Neural cell (in vitro differentiated cells): ENCODE results near the gene ITGBL1. TPM values are rescaled to one million over a fixed set of nuclear protein-coding genes. Genes with fewer than 3 reads are reported as not detected.

Source experiments
- H2AFZ ChIP-seq: fragments of 200-600, 300-800 bp; sonication (generic), shearing (Covaris generic); 2 replicates; pipeline ENCODE4 v1.6.0; 2014; ENCODE audit warnings: low read depth, mild to moderate bottlenecking, antibody characterized with exemption, low read length, moderate library complexity
- H3F3A ChIP-seq: fragments of 200-600 bp; shearing (Covaris generic); 2 replicates; pipeline ENCODE4 v1.6.1; 2016; ENCODE audit warnings: mild to moderate bottlenecking, moderate library complexity, mixed read lengths, antibody characterized with exemption, low read length; ENCODE audit not compliant: insufficient read depth, poor library complexity, severe bottlenecking
- H3K27ac ChIP-seq: fragments of 200-600, 300-800 bp; sonication (generic), shearing (Covaris generic); 2 replicates; pipeline ENCODE4 v1.5.1; 2014; ENCODE audit warnings: mild to moderate bottlenecking, low read length, moderate library complexity
- H3K27me3 ChIP-seq: fragments of 300-800, 200-600 bp; sonication (generic), shearing (Covaris generic); 2 replicates; pipeline ENCODE4 v1.6.0; 2014; ENCODE audit warnings: mild to moderate bottlenecking, low read depth, low read length, moderate library complexity; ENCODE audit not compliant: insufficient read depth
- H3K36me3 ChIP-seq: fragments of 300-800, 200-600 bp; sonication (generic), shearing (Covaris generic); 2 replicates; pipeline ENCODE4 v1.5.1; 2014; ENCODE audit warnings: mild to moderate bottlenecking, antibody characterized with exemption, low read length, moderate library complexity; ENCODE audit not compliant: insufficient read depth
- H3K4me2 ChIP-seq: fragments of 300-800, 200-600 bp; sonication (generic), shearing (Covaris generic); 2 replicates; pipeline ENCODE4 v1.6.0; 2014; ENCODE audit warnings: mild to moderate bottlenecking, low read length
- H3K4me3 ChIP-seq: fragments of 300-800, 200-600 bp; sonication (generic), shearing (Covaris generic); 2 replicates; pipeline ENCODE4 v1.5.1; 2014; ENCODE audit warnings: mild to moderate bottlenecking, low read length, moderate library complexity
- H3K79me2 ChIP-seq: fragments of 200-600 bp; shearing (Covaris generic); replicated peaks from 2 replicates; pipeline ENCODE4 v1.6.0; 2014; ENCODE audit warnings: mild to moderate bottlenecking, low read length, moderate library complexity; ENCODE audit not compliant: insufficient read depth
- H3K9ac ChIP-seq: fragments of 300-800, 200-600 bp; sonication (generic), shearing (Covaris generic); 2 replicates; pipeline ENCODE4 v1.6.1; 2016; ENCODE audit warnings: mild to moderate bottlenecking, low read length, mixed read lengths
- H3K9me2 ChIP-seq: fragments of 200-600 bp; shearing (Covaris generic); 2 replicates; pipeline ENCODE4 v1.6.1; 2016; ENCODE audit warnings: mild to moderate bottlenecking, low read length, mixed read lengths; ENCODE audit not compliant: insufficient read depth
- H3K9me3 ChIP-seq: fragments of 200-600, 300-800 bp; sonication (generic), shearing (Covaris generic); 2 replicates; pipeline ENCODE4 v1.6.1; 2016; ENCODE audit warnings: mild to moderate bottlenecking, mixed run types, low read length, moderate library complexity, mixed read lengths
- H4K20me1 ChIP-seq: fragments of 200-600 bp; shearing (Covaris generic); 2 replicates; pipeline ENCODE4 v1.6.1; 2016; ENCODE audit warnings: mild to moderate bottlenecking, mixed run types; ENCODE audit not compliant: insufficient read depth
- CTCF ChIP-seq: fragments of 450-650 bp; IDR thresholded peaks from 2 replicates; pipeline ENCODE4 v1.5.1; 2014; ENCODE audit warnings: antibody characterized with exemption, mild to moderate bottlenecking, moderate library complexity; ENCODE audit not compliant: poor library complexity, severe bottlenecking
- EP300 ChIP-seq: fragments of 450-650 bp; conservative IDR thresholded peaks from 2 replicates; pipeline ENCODE4 v1.6.1; 2014; ENCODE audit warnings: antibody characterized with exemption, mild to moderate bottlenecking, moderate library complexity; ENCODE audit not compliant: poor library complexity, severe bottlenecking
- EZH2 ChIP-seq: fragments of 200-600, 300-800 bp; shearing (Covaris generic), sonication (generic); IDR thresholded peaks from 2 replicates; pipeline ENCODE4 v1.6.1; 2014; ENCODE audit warnings: antibody characterized with exemption, low read length, borderline replicate concordance, mild to moderate bottlenecking; ENCODE audit not compliant: insufficient read depth, poor library complexity, severe bottlenecking
- MXI1 ChIP-seq: fragments of 450-650 bp; conservative IDR thresholded peaks from 2 replicates; pipeline ENCODE4 v1.6.1; 2014; ENCODE audit warnings: antibody characterized with exemption, mild to moderate bottlenecking; ENCODE audit not compliant: poor library complexity, severe bottlenecking
- POLR2AphosphoS5 ChIP-seq: IDR thresholded peaks from 2 replicates; pipeline ENCODE4 v1.6.1; 2012
- RAD21 ChIP-seq: fragments of 450-650 bp; conservative IDR thresholded peaks from 2 replicates; pipeline ENCODE4 v1.6.1; 2014; ENCODE audit warnings: antibody characterized with exemption, mild to moderate bottlenecking, moderate library complexity
- REST ChIP-seq: IDR thresholded peaks from 2 replicates; pipeline ENCODE4 v1.6.1; 2012; ENCODE audit warnings: borderline replicate concordance
- SMC3 ChIP-seq: fragments of 450-650 bp; conservative IDR thresholded peaks from 2 replicates; pipeline ENCODE4 v1.6.1; 2014; ENCODE audit warnings: antibody characterized with exemption, mild to moderate bottlenecking, moderate library complexity; ENCODE audit not compliant: poor library complexity
- TAF1 ChIP-seq: IDR thresholded peaks from 2 replicates; pipeline ENCODE4 v1.6.1; 2012; ENCODE audit warnings: low read depth
- polyA plus RNA-seq: library from polyadenylated mRNA; depleted of rRNA; stranded (reverse); fragments of >200 nt; gene quantifications from 2 replicates; pipeline ENCODE4 v1.2.3, GENCODE V29; 2014

The ITGBL1 gene
- polyA plus RNA-seq, 1 donor from 2014 or later = 0.46 TPM

GRCh38 chr13:101618440-101619187, 166.1 kb downstream of the ITGBL1 start:
- Histone ChIP-seq H3K4me2 (no peak overlapping the region), H3K4me3 (no peak overlapping the region), H3K27me3 (no peaks in the 10 kb centered on the region), H4K20me1 (no peaks in the 10 kb centered on the region), H3K36me3 (no peaks in the 10 kb centered on the region), H3F3A (peaks cover 6% of the 10 kb centered on the region), H3K9me2 (no peaks in the 10 kb centered on the region), H3K79me2 (no peaks in the 10 kb centered on the region), H3K9ac (no peak overlapping the region), H3K9me3 (no peaks in the 10 kb centered on the region), H2AFZ (no peak overlapping the region), H3K27ac (no peak overlapping the region)
- TF ChIP-seq EZH2 (no peak), TAF1 (no peak)

- no peak overlapping the region for H2AFZ ChIP-seq
These were observed 168.6 kb downstream of the ITGBL1 start for GRCh38 chr13:101621099-101621498.

More at GRCh38 chr13:101621099-101621498, 168.6 kb downstream of the ITGBL1 start:
- TF ChIP-seq REST (no peak), CTCF (no peak), POLR2AphosphoS5 (no peak), SMC3 (no peak), MXI1 (no peak), EP300 (no peak), RAD21 (no peak), TAF1 (no peak), EZH2 (no peak)
- Histone ChIP-seq H3K27me3 (no peaks in the 10 kb centered on the region), H3K4me3 (no peak overlapping the region), H3K79me2 (no peaks in the 10 kb centered on the region), H3F3A (peaks cover 12% of the 10 kb centered on the region), H3K9me2 (no peaks in the 10 kb centered on the region), H3K9ac (no peak overlapping the region), H3K36me3 (no peaks in the 10 kb centered on the region), H3K4me2 (no peak overlapping the region), H3K27ac (no peak overlapping the region), H3K9me3 (no peaks in the 10 kb centered on the region), H4K20me1 (no peaks in the 10 kb centered on the region)
